H9 (cell line): Measurements from ENCODE around the gene ME3. TPM values are rescaled to one million over a fixed set of nuclear protein-coding genes. Genes with fewer than 3 reads are reported as not detected.

ENCODE experiments used
- DNase-seq: peaks from one replicate; pipeline ENCODE4 v3.0.0-alpha.2; 2017
- H2AFZ ChIP-seq: one replicate; pipeline ENCODE4 v1.6.1; 2013; ENCODE audit warnings: mild to moderate bottlenecking, low read length, control low read depth, moderate library complexity
- H2AK5ac ChIP-seq: 2 replicates; pipeline ENCODE4 v1.6.1; 2013; ENCODE audit warnings: low read length, control low read depth, mixed read lengths; ENCODE audit not compliant: insufficient read length
- H2BK120ac ChIP-seq: one replicate; pipeline ENCODE4 v1.6.1; 2013; ENCODE audit warnings: low read depth, mild to moderate bottlenecking, low read length, control low read depth, inconsistent platforms; ENCODE audit not compliant: poor library complexity, severe bottlenecking
- H2BK12ac ChIP-seq: 2 replicates; pipeline ENCODE4 v1.6.1; 2013; ENCODE audit warnings: low read length, control low read depth, mixed read lengths, low read depth; ENCODE audit not compliant: insufficient read length
- H2BK15ac ChIP-seq: 2 replicates; pipeline ENCODE4 v1.6.1; 2013; ENCODE audit warnings: low read depth, low read length, control low read depth
- H2BK20ac ChIP-seq: one replicate; pipeline ENCODE4 v1.6.1; 2013; ENCODE audit warnings: low read depth, mild to moderate bottlenecking, low read length, control low read depth, inconsistent platforms; ENCODE audit not compliant: poor library complexity, severe bottlenecking
- H2BK5ac ChIP-seq: 2 replicates; pipeline ENCODE4 v1.6.1; 2013; ENCODE audit warnings: low read length, control low read depth, mixed read lengths; ENCODE audit not compliant: insufficient read length
- H3K14ac ChIP-seq: 2 replicates; pipeline ENCODE4 v1.6.1; 2013; ENCODE audit warnings: low read length, control low read depth; ENCODE audit not compliant: insufficient read depth
- H3K18ac ChIP-seq: 2 replicates; pipeline ENCODE4 v1.6.1; 2013; ENCODE audit warnings: low read depth, mild to moderate bottlenecking, mixed read lengths, low read length, control low read depth; ENCODE audit not compliant: insufficient read length
- H3K23ac ChIP-seq: 2 replicates; pipeline ENCODE4 v1.6.1; 2013; ENCODE audit warnings: low read length, control low read depth, mixed read lengths, low read depth; ENCODE audit not compliant: insufficient read length
- H3K23me2 ChIP-seq: 2 replicates; pipeline ENCODE4 v1.6.1; 2013; ENCODE audit warnings: low read depth, mild to moderate bottlenecking, mixed read lengths, low read length, control low read depth; ENCODE audit not compliant: insufficient read length, poor library complexity, severe bottlenecking
- H3K27ac ChIP-seq: 2 replicates; pipeline ENCODE4 v1.5.1; 2013; ENCODE audit warnings: low read length, control low read depth, mixed read lengths, low read depth; ENCODE audit not compliant: insufficient read length
- H3K27me3 ChIP-seq: 2 replicates; pipeline ENCODE4 v1.6.1; 2013; ENCODE audit warnings: low read length, control low read depth, inconsistent platforms; ENCODE audit not compliant: insufficient read depth
- H3K4ac ChIP-seq: 2 replicates; pipeline ENCODE4 v1.6.1; 2013; ENCODE audit warnings: low read depth, mild to moderate bottlenecking, control low read depth, inconsistent platforms, low read length, moderate library complexity
- H3K4me1 ChIP-seq: 2 replicates; pipeline ENCODE4 v1.6.1; 2013; ENCODE audit warnings: low read length, control low read depth, inconsistent platforms; ENCODE audit not compliant: insufficient read depth
- H3K4me2 ChIP-seq: 2 replicates; pipeline ENCODE4 v1.6.1; 2013; ENCODE audit warnings: low read length, control low read depth, mixed read lengths; ENCODE audit not compliant: insufficient read length, insufficient read depth
- H3K56ac ChIP-seq: 2 replicates; pipeline ENCODE4 v1.6.1; 2013; ENCODE audit warnings: low read depth, mild to moderate bottlenecking, mixed read lengths, low read length, control low read depth; ENCODE audit not compliant: insufficient read length
- H3K79me1 ChIP-seq: 2 replicates; pipeline ENCODE4 v1.6.1; 2013; ENCODE audit warnings: low read depth, mild to moderate bottlenecking, moderate library complexity, low read length, control low read depth, inconsistent platforms; ENCODE audit not compliant: insufficient read depth, poor library complexity, severe bottlenecking
- H3K79me2 ChIP-seq: 2 replicates; pipeline ENCODE4 v1.6.1; 2013; ENCODE audit warnings: low read length, control low read depth, inconsistent platforms; ENCODE audit not compliant: insufficient read depth
- H3K9ac ChIP-seq: 2 replicates; pipeline ENCODE4 v1.6.1; 2013; ENCODE audit warnings: low read length, control low read depth, mixed read lengths; ENCODE audit not compliant: insufficient read length; ENCODE audit errors: extremely low read depth
- H3K9me3 ChIP-seq: one replicate; pipeline ENCODE4 v1.6.1; 2013; ENCODE audit warnings: low read depth, low read length, inconsistent platforms; ENCODE audit not compliant: control insufficient read depth
- H3T11ph ChIP-seq: one replicate; pipeline ENCODE4 v1.6.1; 2013; ENCODE audit warnings: mild to moderate bottlenecking, low read length, control low read depth, inconsistent platforms
- H4K20me1 ChIP-seq: one replicate; pipeline ENCODE4 v1.6.1; 2013; ENCODE audit not compliant: control insufficient read depth, insufficient read length, insufficient read depth
- H4K5ac ChIP-seq: 2 replicates; pipeline ENCODE4 v1.6.1; 2013; ENCODE audit warnings: low read depth, mild to moderate bottlenecking, mixed read lengths, low read length, control low read depth; ENCODE audit not compliant: insufficient read length
- H4K8ac ChIP-seq: replicated peaks from 2 replicates; pipeline ENCODE4 v1.6.1; 2013; ENCODE audit warnings: low read length, control low read depth, mixed read lengths, low read depth; ENCODE audit not compliant: insufficient read length
- H4K91ac ChIP-seq: 2 replicates; pipeline ENCODE4 v1.6.1; 2013; ENCODE audit warnings: low read depth, mild to moderate bottlenecking, moderate library complexity, mixed read lengths, low read length, control low read depth; ENCODE audit not compliant: insufficient read length
- H3K27ac Mint-ChIP-seq, 3 experiments: 2 replicates in 2 of 3; 3 replicates in 1 of 3; pipeline ENCODE4 v1.8.0; 2020 to 2021; ENCODE audit warnings: mixed read lengths in 3 of 3, mild to moderate bottlenecking in 1 of 3, moderate library complexity in 1 of 3
- H3K27me3 Mint-ChIP-seq: 2 replicates; pipeline ENCODE4 v1.8.0; 2021; ENCODE audit warnings: low read depth, mild to moderate bottlenecking, moderate library complexity, mixed read lengths
- H3K36me3 Mint-ChIP-seq, 3 experiments: 2 replicates in 2 of 3; 3 replicates in 1 of 3; pipeline ENCODE4 v1.8.0; 2020 to 2021; ENCODE audit warnings: low read depth in 3 of 3, mixed read lengths in 3 of 3; ENCODE audit not compliant: insufficient read depth in 1 of 3
- H3K4me1 Mint-ChIP-seq, 2 experiments: 2 replicates each; pipeline ENCODE4 v1.8.0; 2020; ENCODE audit warnings: mixed read lengths in 2 of 2
- H3K4me3 Mint-ChIP-seq, 2 experiments: 2 replicates in 1 of 2; 3 replicates in 1 of 2; pipeline ENCODE4 v1.8.0; 2020 to 2021; ENCODE audit warnings: mild to moderate bottlenecking in 2 of 2, mixed read lengths in 2 of 2, moderate library complexity in 1 of 2
- H3K9me3 Mint-ChIP-seq, 2 experiments: 2 replicates in 1 of 2; 3 replicates in 1 of 2; pipeline ENCODE4 v1.8.0; 2020; ENCODE audit warnings: mild to moderate bottlenecking in 2 of 2, mixed read lengths in 2 of 2, moderate library complexity in 1 of 2
- WGBS: extraction: QIAGEN DNeasy Blood & Tissue Kit; methylation state at CpG from one replicate; pipeline ENCODE4 v1.1.7; 2013; ENCODE audit warnings: missing lambda C conversion rate, low lambda C conversion rate, mixed read lengths; ENCODE audit not compliant: insufficient read length; ENCODE audit errors: extremely low coverage; 5-methylcytosine and 5-hydroxymethylcytosine counted together
- total RNA-seq: library from RNA; stranded (reverse); gene quantifications from 2 replicates; pipeline ENCODE4 v1.2.1, GENCODE V29; 2021
- TF ChIP-seq, protein P1 (sequence below): fragments of 200-600 bp; sonication (generic); conservative IDR thresholded peaks from 3 replicates; pipeline ENCODE4 v1.8.0; 2021; ENCODE audit warnings: antibody characterized with exemption, mild to moderate bottlenecking

The ME3 gene
- total RNA-seq, 1 experiment from 2014 or later = 2.8 TPM

DNA sequence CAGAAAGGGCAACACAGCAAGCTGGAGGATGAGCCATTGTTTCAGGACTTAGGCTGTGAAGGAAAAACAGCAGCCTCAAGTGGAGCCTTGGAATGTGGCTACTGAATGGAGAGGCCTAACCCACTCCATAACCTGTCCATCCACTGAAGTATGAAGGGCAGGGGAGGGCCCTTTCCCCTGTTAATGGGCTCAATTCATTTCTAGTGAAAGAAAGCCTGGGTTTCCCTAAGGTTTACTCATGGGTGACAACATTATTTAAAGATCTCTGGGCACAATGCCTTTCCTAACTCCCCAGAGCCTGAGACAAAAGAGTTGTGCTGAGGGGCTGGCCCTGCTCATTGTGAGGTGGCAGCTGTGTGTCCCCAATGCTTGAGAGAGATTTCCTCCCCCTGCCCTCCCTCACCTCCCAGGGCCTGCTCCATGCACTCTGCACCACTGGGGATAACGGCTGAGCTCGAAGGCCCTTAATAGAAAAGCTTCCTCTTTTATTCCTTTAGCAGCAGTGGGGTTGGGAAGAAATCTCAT lies 83.8 kb downstream of the ME3 start:
- Histone ChIP-seq H3K9me3 (no peaks in the 10 kb centered on the region), H3K4me2 (no peak overlapping the region), H3K79me1 (no peaks in the 10 kb centered on the region), H3K4ac (no peak overlapping the region), H4K20me1 (no peaks in the 10 kb centered on the region), H3K27ac (no peak overlapping the region), H2BK20ac (no peak overlapping the region), H3K4me1 (peaks cover 9% of the 10 kb centered on the region; the same call in 1 of the 2 replicates), H2BK12ac (no peak overlapping the region), H3T11ph (no peak overlapping the region), H2BK120ac (no peak overlapping the region), H3K9ac (no peak overlapping the region), H2AFZ (no peak overlapping the region), H4K8ac (no peak overlapping the region), H3K27me3 (no peaks in the 10 kb centered on the region), H3K79me2 (no peaks in the 10 kb centered on the region), H4K5ac (no peak overlapping the region), H2BK15ac (no peak overlapping the region), H3K23ac (no peak overlapping the region), H3K18ac (no peak overlapping the region), H4K91ac (no peak overlapping the region), H3K56ac (no peak overlapping the region), H3K14ac (no peak overlapping the region), H3K23me2 (no peaks in the 10 kb centered on the region), H2AK5ac (no peak overlapping the region), H2BK5ac (no peak overlapping the region)
- H3K36me3 Mint-ChIP-seq = no peaks in the 10 kb centered on the region
- no CpG with 5 or more reads among the region's 2 CpGs for WGBS
- DNase-seq = no peak
- H3K4me3 Mint-ChIP-seq = no peak overlapping the region
- peak overlapping the region; percentile 59 to 95 (median 84); a peak in 5 of 7 replicates for H3K27ac Mint-ChIP-seq
- no peaks in the 10 kb centered on the region for H3K9me3 Mint-ChIP-seq
- H3K4me1 Mint-ChIP-seq = peaks cover 30 to 44% of the 10 kb centered on the region in 2 experiments
- TF ChIP-seq, protein P1, sequence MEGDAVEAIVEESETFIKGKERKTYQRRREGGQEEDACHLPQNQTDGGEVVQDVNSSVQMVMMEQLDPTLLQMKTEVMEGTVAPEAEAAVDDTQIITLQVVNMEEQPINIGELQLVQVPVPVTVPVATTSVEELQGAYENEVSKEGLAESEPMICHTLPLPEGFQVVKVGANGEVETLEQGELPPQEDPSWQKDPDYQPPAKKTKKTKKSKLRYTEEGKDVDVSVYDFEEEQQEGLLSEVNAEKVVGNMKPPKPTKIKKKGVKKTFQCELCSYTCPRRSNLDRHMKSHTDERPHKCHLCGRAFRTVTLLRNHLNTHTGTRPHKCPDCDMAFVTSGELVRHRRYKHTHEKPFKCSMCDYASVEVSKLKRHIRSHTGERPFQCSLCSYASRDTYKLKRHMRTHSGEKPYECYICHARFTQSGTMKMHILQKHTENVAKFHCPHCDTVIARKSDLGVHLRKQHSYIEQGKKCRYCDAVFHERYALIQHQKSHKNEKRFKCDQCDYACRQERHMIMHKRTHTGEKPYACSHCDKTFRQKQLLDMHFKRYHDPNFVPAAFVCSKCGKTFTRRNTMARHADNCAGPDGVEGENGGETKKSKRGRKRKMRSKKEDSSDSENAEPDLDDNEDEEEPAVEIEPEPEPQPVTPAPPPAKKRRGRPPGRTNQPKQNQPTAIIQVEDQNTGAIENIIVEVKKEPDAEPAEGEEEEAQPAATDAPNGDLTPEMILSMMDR = no peak
- H3K27me3 Mint-ChIP-seq = no peaks in the 10 kb centered on the region
